Subcutaneous adipose tissue (tissue), 4 donors: ENCODE measurements around the gene NELL1. TPM values are rescaled to one million over a fixed set of nuclear protein-coding genes. Genes with fewer than 3 reads are reported as not detected.
A peak's percentile ranks its signal among the peaks of the same experiment; 100 is the strongest.

Experiments used
- small RNA-seq: library from RNA; depleted of rRNA; stranded (forward); fragments of <200 nt; gene quantifications from one replicate; pipeline ENCODE3, GENCODE V24; 2016
- total RNA-seq, 4 donors: library from RNA; depleted of rRNA; stranded (reverse); fragments of >200 nt; gene quantifications; one replicate each; pipeline ENCODE4 v1.1.0, GENCODE V29; 2016
- TF ChIP-seq, protein P1 (sequence below): fragments of 450-650 bp; IDR thresholded peaks from one replicate; pipeline ENCODE4 v1.5.1; 2016; ENCODE audit warnings: low read depth, mild to moderate bottlenecking, control low read depth, antibody characterized with exemption, moderate library complexity

NELL1 gene
- total RNA-seq, 4 donors from 2014 or later: not detected

DNA sequence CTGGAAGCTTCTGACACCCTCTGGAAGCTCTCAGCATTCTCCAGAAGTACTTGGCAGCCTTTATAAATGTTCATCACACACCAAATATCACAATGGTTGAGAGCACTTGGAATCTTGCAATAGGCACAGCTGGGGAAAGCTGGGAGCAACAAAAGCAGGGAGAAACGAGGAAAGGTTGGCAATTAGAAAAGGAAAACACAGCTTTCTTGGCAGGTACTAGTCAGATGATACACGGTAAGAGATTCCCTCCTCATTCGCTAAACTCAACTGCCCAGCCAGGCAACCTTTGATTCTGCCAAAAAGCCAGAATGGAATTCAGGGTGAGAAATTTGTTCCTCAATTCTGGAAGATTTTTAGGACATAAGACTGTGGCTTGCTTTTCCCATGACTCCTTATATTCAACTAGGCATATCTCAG is 946.6 kb downstream of the NELL1 start:
- TF ChIP-seq, protein P1, sequence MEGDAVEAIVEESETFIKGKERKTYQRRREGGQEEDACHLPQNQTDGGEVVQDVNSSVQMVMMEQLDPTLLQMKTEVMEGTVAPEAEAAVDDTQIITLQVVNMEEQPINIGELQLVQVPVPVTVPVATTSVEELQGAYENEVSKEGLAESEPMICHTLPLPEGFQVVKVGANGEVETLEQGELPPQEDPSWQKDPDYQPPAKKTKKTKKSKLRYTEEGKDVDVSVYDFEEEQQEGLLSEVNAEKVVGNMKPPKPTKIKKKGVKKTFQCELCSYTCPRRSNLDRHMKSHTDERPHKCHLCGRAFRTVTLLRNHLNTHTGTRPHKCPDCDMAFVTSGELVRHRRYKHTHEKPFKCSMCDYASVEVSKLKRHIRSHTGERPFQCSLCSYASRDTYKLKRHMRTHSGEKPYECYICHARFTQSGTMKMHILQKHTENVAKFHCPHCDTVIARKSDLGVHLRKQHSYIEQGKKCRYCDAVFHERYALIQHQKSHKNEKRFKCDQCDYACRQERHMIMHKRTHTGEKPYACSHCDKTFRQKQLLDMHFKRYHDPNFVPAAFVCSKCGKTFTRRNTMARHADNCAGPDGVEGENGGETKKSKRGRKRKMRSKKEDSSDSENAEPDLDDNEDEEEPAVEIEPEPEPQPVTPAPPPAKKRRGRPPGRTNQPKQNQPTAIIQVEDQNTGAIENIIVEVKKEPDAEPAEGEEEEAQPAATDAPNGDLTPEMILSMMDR: no peak

DNA sequence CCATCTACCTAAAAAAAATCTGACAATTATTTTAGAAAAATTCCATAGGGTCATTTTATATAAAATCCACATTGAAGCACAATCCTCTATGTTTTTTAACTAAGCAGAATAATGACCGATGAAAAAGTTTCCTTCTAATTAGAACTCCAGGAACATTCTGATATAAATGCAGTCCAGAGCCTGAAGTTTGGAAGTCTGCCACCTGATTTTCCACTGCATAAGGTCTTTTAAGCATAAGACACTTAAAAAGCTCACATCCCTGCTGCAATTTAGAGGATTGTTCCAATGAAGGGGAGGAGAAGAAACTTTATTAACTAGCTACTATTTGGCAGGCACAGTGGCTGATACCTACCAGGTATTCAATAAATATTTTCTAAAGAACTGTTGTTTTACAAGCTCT is 953.2 kb downstream of the NELL1 start:
- TF ChIP-seq, protein P1: no peak

DNA sequence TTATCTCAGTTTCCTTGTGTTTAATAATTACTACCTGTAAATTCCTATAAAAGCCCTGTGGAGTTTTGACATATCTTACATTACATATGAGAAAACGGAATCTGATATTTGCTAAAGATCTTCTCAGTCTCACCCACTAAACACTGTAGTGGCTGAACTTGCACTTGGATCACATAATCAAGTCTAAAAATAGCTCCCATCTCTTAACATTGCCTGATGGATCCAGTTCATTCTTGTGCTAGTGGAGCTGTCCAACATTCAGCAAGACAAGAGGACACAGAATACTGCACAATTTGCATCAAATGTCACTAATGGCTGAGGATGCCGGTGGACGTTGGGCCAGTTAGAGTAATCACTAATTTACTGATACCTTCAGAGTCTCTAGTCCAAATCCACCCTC is 953.6 kb downstream of the NELL1 start:
- TF ChIP-seq, protein P1: no peak

Small RNA genes lying within 50 kb of the gene (small RNA-seq; reads per million reads assigned to genes)
- gene RNA5SP336 (89.8 reads per million, percentile 97 among the genes with 10 or more reads in this experiment), gene RNA5SP337 (not detected)

Other genes with a start within 250 kb of the NELL1 start
- not detected for gene SLC6A5, start 70.0 kb upstream of the NELL1 start, total RNA-seq